ENCODE measurements around the gene PTGIR. TPM values are rescaled to one million over a fixed set of nuclear protein-coding genes. Genes with fewer than 3 reads are reported as not detected.

The PTGIR gene
- total RNA-seq, 1 experiment from 2014 or later: not detected

GRCh38 chr19:46626446-46626845 lies 1.6 kb upstream of the PTGIR start:
- ChIA-PET CTCF (interaction anchor here (0.7 kb wide), 1 partner anchor 493 kb away, joined by 3 read pairs; no protein-coding TSS in a partner anchor), POLR2A (ENCODE audit: low non-redundant PET) (no interaction called here)
- DNase-seq (ENCODE audit: low spot score): no peak
- intact Hi-C loops (cut with micrococcal nuclease; ENCODE audit: unreplicated experiment): no loop called here
- TF ChIP-seq CTCF (conservative IDR thresholded peaks at IDR 0.05; ENCODE audit: low read depth, low read length): no peak
- no peak for TF ChIP-seq EZH2 (IDR thresholded peaks at IDR 0.05; ENCODE audit: borderline replicate concordance, low read depth, low read length, poor library complexity, severe bottlenecking)
- Histone ChIP-seq H3K4me3 (ENCODE audit: low read depth, low read length, poor library complexity, severe bottlenecking) (no peak overlapping the region), H3K36me3 (ENCODE audit: insufficient read depth, low read length, poor library complexity, severe bottlenecking) (no peaks in the 10 kb centered on the region), H3K4me1 (ENCODE audit: insufficient read depth, low read length, poor library complexity, severe bottlenecking) (peaks cover 19% of the 10 kb centered on the region), H3K27me3 (replicated peaks; ENCODE audit: insufficient read depth, low read depth, low read length, poor library complexity) (no peaks in the 10 kb centered on the region), H3K9me3 (ENCODE audit: low read depth, low read length, poor library complexity, severe bottlenecking) (no peaks in the 10 kb centered on the region), H3K27ac (ENCODE audit: low read depth, low read length, poor library complexity, severe bottlenecking) (no peak overlapping the region)
- no TSS peak for BruUV-seq (replicated peaks)

GRCh38 chr19:46625731-46626130 lies 842 bp upstream of the PTGIR start:
- Histone ChIP-seq H3K36me3 (ENCODE audit: insufficient read depth, low read length, poor library complexity, severe bottlenecking) (no peaks in the 10 kb centered on the region), H3K9me3 (ENCODE audit: low read depth, low read length, poor library complexity, severe bottlenecking) (no peaks in the 10 kb centered on the region), H3K27ac (ENCODE audit: low read depth, low read length, poor library complexity, severe bottlenecking) (no peak overlapping the region), H3K27me3 (replicated peaks; ENCODE audit: insufficient read depth, low read depth, low read length, poor library complexity) (no peaks in the 10 kb centered on the region), H3K4me1 (ENCODE audit: insufficient read depth, low read length, poor library complexity, severe bottlenecking) (peaks cover 12% of the 10 kb centered on the region), H3K4me3 (ENCODE audit: low read depth, low read length, poor library complexity, severe bottlenecking) (no peak overlapping the region)
- BruUV-seq (replicated peaks): no TSS peak
- no peak for TF ChIP-seq CTCF (conservative IDR thresholded peaks at IDR 0.05; ENCODE audit: low read depth, low read length)
- TF ChIP-seq EZH2 (IDR thresholded peaks at IDR 0.05; ENCODE audit: borderline replicate concordance, low read depth, low read length, poor library complexity, severe bottlenecking): no peak
- intact Hi-C loops (cut with micrococcal nuclease; ENCODE audit: unreplicated experiment): no loop called here
- ChIA-PET POLR2A (ENCODE audit: low non-redundant PET) (no interaction called here), CTCF (interaction anchor here (0.7 kb wide), 1 partner anchor 494 kb away, joined by 3 read pairs; no protein-coding TSS in a partner anchor)
- no peak for DNase-seq (ENCODE audit: low spot score)

GRCh38 chr19:46623915-46624502 lies 880 bp downstream of the PTGIR start:
- BruUV-seq (replicated peaks): no TSS peak
- intact Hi-C loops (cut with micrococcal nuclease; ENCODE audit: unreplicated experiment): no loop called here
- Histone ChIP-seq H3K27me3 (replicated peaks; ENCODE audit: insufficient read depth, low read depth, low read length, poor library complexity) (no peaks in the 10 kb centered on the region), H3K36me3 (ENCODE audit: insufficient read depth, low read length, poor library complexity, severe bottlenecking) (no peaks in the 10 kb centered on the region), H3K27ac (ENCODE audit: low read depth, low read length, poor library complexity, severe bottlenecking) (no peak overlapping the region), H3K4me1 (ENCODE audit: insufficient read depth, low read length, poor library complexity, severe bottlenecking) (peaks cover 18% of the 10 kb centered on the region), H3K4me3 (ENCODE audit: low read depth, low read length, poor library complexity, severe bottlenecking) (no peak overlapping the region), H3K9me3 (ENCODE audit: low read depth, low read length, poor library complexity, severe bottlenecking) (no peaks in the 10 kb centered on the region)
- ChIA-PET CTCF (interaction anchor here (0.6 kb wide), 1 partner anchor 12 kb away, joined by 8 read pairs; the partner anchor contains the start of gene GNG8), POLR2A (ENCODE audit: low non-redundant PET) (no interaction called here)
- TF ChIP-seq EZH2 (IDR thresholded peaks at IDR 0.05; ENCODE audit: borderline replicate concordance, low read depth, low read length, poor library complexity, severe bottlenecking): no peak
- DNase-seq (ENCODE audit: low spot score): no peak

- ChIA-PET POLR2A (ENCODE audit: low non-redundant PET) (no interaction called here), CTCF (interaction anchor here (0.5 kb wide), 1 partner anchor 9 kb away, joined by 3 read pairs; no protein-coding TSS in a partner anchor)
- TF ChIP-seq CTCF (conservative IDR thresholded peaks at IDR 0.05; ENCODE audit: low read depth, low read length): no peak
- TF ChIP-seq EZH2 (IDR thresholded peaks at IDR 0.05; ENCODE audit: borderline replicate concordance, low read depth, low read length, poor library complexity, severe bottlenecking): no peak
- Histone ChIP-seq H3K4me1 (ENCODE audit: insufficient read depth, low read length, poor library complexity, severe bottlenecking) (peaks cover 24% of the 10 kb centered on the region), H3K4me3 (ENCODE audit: low read depth, low read length, poor library complexity, severe bottlenecking) (no peak overlapping the region), H3K27me3 (replicated peaks; ENCODE audit: insufficient read depth, low read depth, low read length, poor library complexity) (no peaks in the 10 kb centered on the region), H3K27ac (ENCODE audit: low read depth, low read length, poor library complexity, severe bottlenecking) (no peak overlapping the region), H3K36me3 (ENCODE audit: insufficient read depth, low read length, poor library complexity, severe bottlenecking) (no peaks in the 10 kb centered on the region), H3K9me3 (ENCODE audit: low read depth, low read length, poor library complexity, severe bottlenecking) (no peaks in the 10 kb centered on the region)
- intact Hi-C loops (cut with micrococcal nuclease; ENCODE audit: unreplicated experiment): no loop called here
- DNase-seq (ENCODE audit: low spot score): no peak
- no TSS peak for BruUV-seq (replicated peaks)
Observed at GRCh38 chr19:46622118-46622446, 2.8 kb downstream of the PTGIR start.

Measured in A673 (cell line).